Motor neuron (in vitro differentiated cells): ENCODE results near the gene DRC3. TPM values are rescaled to one million over a fixed set of nuclear protein-coding genes. Genes with fewer than 3 reads are reported as not detected.

ENCODE experiments used
- ATAC-seq, 8 experiments: fragments of 200-7000 bp; cut with Tn5 transposase; replicated peaks in 6 of 8; 2 replicates each; pipeline ENCODE4 v1.8.0; 2021; ENCODE audit warnings: mild to moderate bottlenecking in 8 of 8, moderate library complexity in 8 of 8
- H3K27ac ChIP-seq, 2 donors: fragments of 250-450 bp; sonication (Bioruptor Pico); 2 replicates each; pipeline ENCODE4 v1.9.0; 2021; ENCODE audit warnings: antibody characterized with exemption in 2 of 2, mild to moderate bottlenecking in 2 of 2, moderate library complexity in 1 of 2
- H3K4me1 ChIP-seq, 2 donors: fragments of 250-450 bp; sonication (Bioruptor Pico); replicated peaks in 1 of 2; 2 replicates each; pipeline ENCODE4 v1.6.1; 2021; ENCODE audit warnings: antibody characterized with exemption in 2 of 2, mild to moderate bottlenecking in 2 of 2, moderate library complexity in 1 of 2
- H3K4me3 ChIP-seq, 5 donors: fragments of 250-450 bp; sonication (Bioruptor Pico); 2 replicates each; pipeline ENCODE4 v1.9.0; 2021; ENCODE audit warnings: antibody characterized with exemption in 5 of 5, mild to moderate bottlenecking in 5 of 5, moderate library complexity in 4 of 5
- WGBS, 10 experiments: fragments of 450-650 bp; shearing (Covaris generic); methylation state at CpG; one replicate each; pipeline ENCODE4 v1.0.0; 2022; 5-methylcytosine and 5-hydroxymethylcytosine counted together
- in situ Hi-C, 9 experiments: fragments of 400-800 bp; cut with MboI; loops; one replicate each; pipeline ENCODE4 v1.15.0; 2021; ENCODE audit warnings: low sequenced_read_pairs in 9 of 9, low pct_unique_long_range_greater_than_20kb in 2 of 9; ENCODE audit not compliant: unreplicated experiment in 9 of 9
- total RNA-seq, 8 experiments: library from RNA; unstranded; fragments of 300-600 nt; gene quantifications; 2 replicates each; pipeline versions ENCODE4 v1.2.3 to v1.2.4, GENCODE V29; 2022

Gene DRC3
- total RNA-seq = 10 to 100 TPM in 1 of 8 experiments, 1 to 10 TPM in 7; 2.2 to 31.4 (median 5.8) TPM

GRCh38 chr17:17972126-17972951, at the start of gene DRC3, which contains the start of gene TOM1L2:
TSS of gene DRC3 (plus strand) at chr17:17972862. CDS start at chr17:17977599, 4,737 bp downstream.
TSS of gene TOM1L2 (minus strand) at chr17:17972400. CDS start at chr17:17972313, 87 bp downstream.
- in situ Hi-C loops = no loop called here
- peak within 1 kb of the TSS; percentile 59 to 78 for H3K27ac ChIP-seq
- peak; percentile 90 to 96 (median 94) for ATAC-seq
- peaks cover 10 to 13% of the 10 kb centered on the region in 2 donors for H3K4me1 ChIP-seq
- 0 to 2% (median 0%) methylated on average over 2 to 10 of the region's 59 CpGs; no CpG with 5 or more reads in 7 of the 10 experiments for WGBS, 10 experiments
- peak within 1 kb of the TSS; percentile 55 to 89 (median 77) for H3K4me3 ChIP-seq

- H3K27ac ChIP-seq = no peak overlapping the region
- H3K4me1 ChIP-seq = peaks cover 47 to 61% of the 10 kb centered on the region in 2 donors
- no peak for ATAC-seq
- in situ Hi-C loops = no loop called here
- WGBS, 10 experiments = 9 to 100% (median 90%) methylated on average over 1 to 5 of the region's 5 CpGs; no CpG with 5 or more reads in 2 of the 10 experiments
- H3K4me3 ChIP-seq = no peak overlapping the region
Measured at GRCh38 chr17:17924131-17924856, 48.4 kb upstream of the DRC3 start.

- H3K4me1 ChIP-seq = peaks cover 50 to 66% of the 10 kb centered on the region in 2 donors
- no peak overlapping the region for H3K27ac ChIP-seq
- H3K4me3 ChIP-seq = no peak overlapping the region
- no peak for ATAC-seq
- in situ Hi-C loops = no loop called here
Measured at GRCh38 chr17:17924857-17925250, 47.8 kb upstream of the DRC3 start.

- in situ Hi-C loops = no loop called here
- no peak for ATAC-seq
- WGBS, 10 experiments = 69 to 100% (median 100%) methylated on average over 1 to 3 of the region's 4 CpGs; no CpG with 5 or more reads in 2 of the 10 experiments
- peaks cover 46 to 64% of the 10 kb centered on the region in 2 donors for H3K4me1 ChIP-seq
- H3K27ac ChIP-seq = no peak overlapping the region
- no peak overlapping the region for H3K4me3 ChIP-seq
Measured at GRCh38 chr17:17926036-17926435, 46.6 kb upstream of the DRC3 start.

GRCh38 chr17:17926840-17927449, 45.7 kb upstream of the DRC3 start:
- no peak for ATAC-seq
- Histone ChIP-seq H3K4me3 (no peak overlapping the region), H3K27ac (peak overlapping the region in 1 of 2 donors; percentile 12), H3K4me1 (peaks cover 37 to 59% of the 10 kb centered on the region in 2 donors)
- WGBS, 10 experiments = 52 to 100% (median 79%) methylated on average over 1 to 5 of the region's 5 CpGs; no CpG with 5 or more reads in 1 of the 10 experiments
- in situ Hi-C loops = no loop called here

- Histone ChIP-seq H3K27ac (peak overlapping the region; percentile 7 to 76), H3K4me1 (peaks cover 24 to 55% of the 10 kb centered on the region in 2 donors), H3K4me3 (no peak overlapping the region)
- in situ Hi-C loops = no loop called here
- 0 to 51% (median 23%) methylated on average over 2 to 11 of the region's 12 CpGs for WGBS, 10 experiments
- ATAC-seq = peak; percentile 79 to 97 (median 96)
Measured at GRCh38 chr17:17928398-17929287, 44.0 kb upstream of the DRC3 start.

- 0 to 80% (median 55%) methylated on average over 1 to 2 of the region's 2 CpGs; no CpG with 5 or more reads in 4 of the 10 experiments for WGBS, 10 experiments
- peaks cover 33 to 66% of the 10 kb centered on the region in 2 donors for H3K4me1 ChIP-seq
- H3K27ac ChIP-seq = peak overlapping the region; percentile 30 to 76
- peak in 1 of 8 experiments; percentile 12 for ATAC-seq
- in situ Hi-C loops = no loop called here
- no peak overlapping the region for H3K4me3 ChIP-seq
Measured at GRCh38 chr17:17929655-17930380, 42.8 kb upstream of the DRC3 start.

- ATAC-seq = no peak
- Histone ChIP-seq H3K27ac (no peak overlapping the region), H3K4me1 (peaks cover 41 to 75% of the 10 kb centered on the region in 2 donors), H3K4me3 (no peak overlapping the region)
- in situ Hi-C loops = no loop called here
Measured at GRCh38 chr17:17930674-17931073, 42.0 kb upstream of the DRC3 start.

- Histone ChIP-seq H3K27ac (no peak overlapping the region), H3K4me3 (no peak overlapping the region), H3K4me1 (peaks cover 46 to 78% of the 10 kb centered on the region in 2 donors)
- no peak for ATAC-seq
- in situ Hi-C loops = no loop called here
- 74 to 100% (median 95%) methylated on average over 1 to 2 of the region's 2 CpGs for WGBS, 10 experiments
Measured at GRCh38 chr17:17931159-17931558, 41.5 kb upstream of the DRC3 start.

- peaks cover 57 to 81% of the 10 kb centered on the region in 2 donors for H3K4me1 ChIP-seq
- in situ Hi-C loops = no loop called here
- no peak overlapping the region for H3K4me3 ChIP-seq
- no peak for ATAC-seq
- no peak overlapping the region for H3K27ac ChIP-seq
Measured at GRCh38 chr17:17933775-17934174, 38.9 kb upstream of the DRC3 start.

- in situ Hi-C loops = no loop called here
- no peak for ATAC-seq
- 56 to 100% (median 90%) methylated on average over 1 to 2 of the region's 2 CpGs; no CpG with 5 or more reads in 4 of the 10 experiments for WGBS, 10 experiments
- H3K4me3 ChIP-seq = no peak overlapping the region
- no peak overlapping the region for H3K27ac ChIP-seq
- peaks cover 57 to 81% of the 10 kb centered on the region in 2 donors for H3K4me1 ChIP-seq
Measured at GRCh38 chr17:17934214-17934613, 38.4 kb upstream of the DRC3 start.

- in situ Hi-C loops = no loop called here
- WGBS, 10 experiments = 70 to 100% (median 83%) methylated on average over 1 to 3 of the region's 3 CpGs; no CpG with 5 or more reads in 2 of the 10 experiments
- no peak for ATAC-seq
- peak overlapping the region; percentile 17 to 59 for H3K27ac ChIP-seq
- H3K4me1 ChIP-seq = peaks cover 51 to 76% of the 10 kb centered on the region in 2 donors
- H3K4me3 ChIP-seq = no peak overlapping the region
Measured at GRCh38 chr17:17934806-17935205, 37.9 kb upstream of the DRC3 start.
